Caki2 (cell line): Measurements from ENCODE around the gene SNED1. TPM values are rescaled to one million over a fixed set of nuclear protein-coding genes. Genes with fewer than 3 reads are reported as not detected.
"Not testable (repeated sequence)": the region's sequence is repeated elsewhere in the genome, so short reads cannot be mapped to it uniquely, and the experiment has no call there.

Experiments used
- DNase-seq: peaks from one replicate; pipeline ENCODE4 v3.0.0-alpha.2; 2015; ENCODE audit warnings: low read depth
- in situ Hi-C: cut with HindIII; loops from 2 replicates; pipeline ENCODE4 v1.10.0; 2016; ENCODE audit warnings: low sequenced_read_pairs, low pct_unique_long_range_greater_than_20kb, mixed read lengths
- total RNA-seq: library from RNA; depleted of rRNA; stranded (reverse); fragments of >200 nt; shearing (Covaris generic); gene quantifications from 2 replicates; pipeline ENCODE4 v1.2.3, GENCODE V29; 2014; ENCODE audit warnings: low replicate concordance

The SNED1 gene
- total RNA-seq, 1 experiment from 2014 or later, result not detected

- peak; percentile 67 for DNase-seq
- in situ Hi-C loops, result no loop called here
Measured at GRCh38 chr2:241102239-241102803, 103.9 kb downstream of the SNED1 start, which contains the start of gene MTERF4. Gene MTERF4, minus strand, starts transcription at chr2:241102287. Its CDS starts 14 bp downstream, at chr2:241102273.

GRCh38 chr2:241103176-241103595 is 104.8 kb downstream of the SNED1 start:
- in situ Hi-C loops, result no loop called here
- DNase-seq, result no peak

- in situ Hi-C loops, DNase-seq: not testable (repeated sequence)
Measured at GRCh38 chr2:241104611-241105010, 106.2 kb downstream of the SNED1 start.

GRCh38 chr2:241105641-241106040 is 107.2 kb downstream of the SNED1 start:
- in situ Hi-C loops, result no loop called here
- DNase-seq, result no peak

- in situ Hi-C loops, result no loop called here
- no peak for DNase-seq
Measured at GRCh38 chr2:241107031-241107783, 108.8 kb downstream of the SNED1 start.

GRCh38 chr2:241108271-241109209 is 110.1 kb downstream of the SNED1 start:
- in situ Hi-C loops, result no loop called here
- DNase-seq, result no peak

- no peak for DNase-seq
- in situ Hi-C loops, result no loop called here
Measured at GRCh38 chr2:241109210-241110088, 111.0 kb downstream of the SNED1 start.

- in situ Hi-C loops, result no loop called here
Measured at GRCh38 chr2:241110089-241110606, 111.7 kb downstream of the SNED1 start.

GRCh38 chr2:241110607-241111439 is 112.4 kb downstream of the SNED1 start:
- DNase-seq, result no peak
- in situ Hi-C loops, result no loop called here

More at GRCh38 chr2:241110089-241110606, 111.7 kb downstream of the SNED1 start:
- no peak for DNase-seq

GRCh38 chr2:241111440-241111805 is 113.0 kb downstream of the SNED1 start:
- in situ Hi-C loops, result no loop called here
- no peak for DNase-seq

- in situ Hi-C loops, result no loop called here
- no peak for DNase-seq
Measured at GRCh38 chr2:241112046-241112445, 113.6 kb downstream of the SNED1 start.

GRCh38 chr2:241112592-241112991 is 114.2 kb downstream of the SNED1 start:
- in situ Hi-C loops, result no loop called here
- DNase-seq, result no peak

- in situ Hi-C loops, result no loop called here
- no peak for DNase-seq
Measured at GRCh38 chr2:241114836-241115235, 116.4 kb downstream of the SNED1 start.

- in situ Hi-C loops, result no loop called here
- DNase-seq, result no peak
Measured at GRCh38 chr2:241115361-241115760, 116.9 kb downstream of the SNED1 start.

- no peak for DNase-seq
- in situ Hi-C loops, result no loop called here
Measured at GRCh38 chr2:241116606-241117560, 118.5 kb downstream of the SNED1 start.
